Mesenchymal stem cell (in vitro differentiated cells and primary cell): ENCODE data around the gene CBY1.

ENCODE experiments used
- DNase-seq: peaks from one replicate; pipeline ENCODE4 v3.0.0-alpha.2; 2013
- H2AFZ ChIP-seq: one replicate; pipeline ENCODE4 v1.6.1; 2013; ENCODE audit warnings: low read depth, mild to moderate bottlenecking, control low read depth, inconsistent platforms, low read length, moderate library complexity
- H2AK5ac ChIP-seq: 2 replicates; pipeline ENCODE4 v1.6.1; 2013; ENCODE audit warnings: low read length, moderate library complexity, mild to moderate bottlenecking, inconsistent platforms; ENCODE audit not compliant: severe bottlenecking
- H2BK120ac ChIP-seq: one replicate; pipeline ENCODE4 v1.6.1; 2013; ENCODE audit warnings: low read depth, mild to moderate bottlenecking, inconsistent platforms, low read length, moderate library complexity
- H2BK12ac ChIP-seq, 2 experiments: one replicate each; pipeline ENCODE4 v1.6.1; 2013; ENCODE audit warnings: inconsistent platforms in 2 of 2, low read length in 2 of 2, mild to moderate bottlenecking in 2 of 2, moderate library complexity in 2 of 2, control low read depth in 1 of 2
- H2BK15ac ChIP-seq: one replicate; pipeline ENCODE4 v1.6.1; 2013; ENCODE audit warnings: mild to moderate bottlenecking, low read depth, inconsistent platforms; ENCODE audit not compliant: poor library complexity, severe bottlenecking
- H2BK5ac ChIP-seq: 2 replicates; pipeline ENCODE4 v1.6.1; 2013; ENCODE audit warnings: low read depth, mild to moderate bottlenecking, low read length, control low read depth, inconsistent platforms; ENCODE audit not compliant: poor library complexity, severe bottlenecking
- H3K14ac ChIP-seq, 2 experiments: one replicate each; pipeline ENCODE4 v1.6.1; 2013; ENCODE audit warnings: inconsistent platforms in 2 of 2, low read length in 2 of 2, control low read depth in 1 of 2, mild to moderate bottlenecking in 1 of 2, moderate library complexity in 1 of 2
- H3K18ac ChIP-seq, 2 experiments: one replicate each; pipeline ENCODE4 v1.6.1; 2013; ENCODE audit warnings: inconsistent platforms in 2 of 2, low read length in 2 of 2, control low read depth in 1 of 2, low read depth in 1 of 2, mild to moderate bottlenecking in 1 of 2
- H3K23ac ChIP-seq, 2 experiments: one replicate each; pipeline ENCODE4 v1.6.1; 2013; ENCODE audit warnings: inconsistent platforms in 2 of 2, low read length in 2 of 2, mild to moderate bottlenecking in 2 of 2, moderate library complexity in 2 of 2, control low read depth in 1 of 2
- H3K27ac ChIP-seq: 2 replicates; pipeline ENCODE4 v1.5.1; 2013; ENCODE audit warnings: mild to moderate bottlenecking, moderate library complexity, low read length, control low read depth, inconsistent platforms; ENCODE audit not compliant: poor library complexity, severe bottlenecking
- H3K27me3 ChIP-seq, 2 experiments: 2 replicates each; pipeline versions ENCODE4 v1.6.1 to v1.7.0; 2013; ENCODE audit warnings: low read length in 2 of 2, mild to moderate bottlenecking in 2 of 2, moderate library complexity in 2 of 2, control low read depth in 1 of 2, inconsistent platforms in 1 of 2; ENCODE audit not compliant: control insufficient read depth in 1 of 2, insufficient read depth in 1 of 2
- H3K36me3 ChIP-seq, 2 experiments: 2 replicates each; pipeline versions ENCODE4 v1.6.1 to v1.7.0; 2013; ENCODE audit warnings: low read length in 2 of 2, control low read depth in 1 of 2, inconsistent platforms in 1 of 2, low read depth in 1 of 2, mild to moderate bottlenecking in 1 of 2; ENCODE audit not compliant: insufficient read depth in 2 of 2, control insufficient read depth in 1 of 2
- H3K4ac ChIP-seq, 2 experiments: one replicate each; pipeline ENCODE4 v1.6.1; 2013; ENCODE audit warnings: inconsistent platforms in 2 of 2, low read length in 2 of 2, mild to moderate bottlenecking in 2 of 2, moderate library complexity in 2 of 2, control low read depth in 1 of 2, low read depth in 1 of 2
- H3K4me1 ChIP-seq: 2 replicates; pipeline ENCODE4 v1.6.1; 2013; ENCODE audit warnings: low read depth, low read length, control low read depth; ENCODE audit not compliant: control insufficient read depth, insufficient read depth
- H3K4me2 ChIP-seq: 2 replicates; pipeline ENCODE4 v1.6.1; 2013; ENCODE audit warnings: low read length, mild to moderate bottlenecking, inconsistent platforms; ENCODE audit not compliant: poor library complexity, severe bottlenecking
- H3K4me3 ChIP-seq, 2 experiments: 2 replicates each; pipeline versions ENCODE4 v1.5.1 to v1.7.0; 2013; ENCODE audit warnings: low read length in 2 of 2, mild to moderate bottlenecking in 2 of 2, control low read depth in 1 of 2, low read depth in 1 of 2; ENCODE audit not compliant: insufficient read depth in 1 of 2
- H3K79me1 ChIP-seq: replicated peaks from 2 replicates; pipeline ENCODE4 v1.6.1; 2013; ENCODE audit warnings: mild to moderate bottlenecking, control low read depth, low read length, inconsistent platforms; ENCODE audit not compliant: poor library complexity, severe bottlenecking
- H3K9ac ChIP-seq: 2 replicates; pipeline ENCODE4 v1.7.0; 2013; ENCODE audit warnings: mild to moderate bottlenecking, low read length, moderate library complexity
- H3K9me3 ChIP-seq: 2 replicates; pipeline ENCODE4 v1.7.0; 2013; ENCODE audit warnings: mild to moderate bottlenecking, low read length; ENCODE audit not compliant: control insufficient read depth
- H4K8ac ChIP-seq: one replicate; pipeline ENCODE4 v1.6.1; 2013; ENCODE audit warnings: inconsistent platforms, mild to moderate bottlenecking, low read length, moderate library complexity
- H4K91ac ChIP-seq: one replicate; pipeline ENCODE4 v1.6.1; 2013; ENCODE audit warnings: mild to moderate bottlenecking, low read length, inconsistent platforms
- WGBS: methylation state at CpG from one replicate; pipeline ENCODE4 v1.1.7; 2013; ENCODE audit warnings: mixed read lengths; 5-methylcytosine and 5-hydroxymethylcytosine counted together

The CBY1 gene

GRCh38 chr22:38611559-38611958 lies 44.9 kb upstream of the CBY1 start:
- Histone ChIP-seq H3K36me3 (peaks cover 5 to 16% of the 10 kb centered on the region in 2 experiments), H3K14ac (no peak overlapping the region), H3K4ac (no peak overlapping the region), H3K9me3 (no peaks in the 10 kb centered on the region), H4K8ac (no peak overlapping the region), H2BK120ac (no peak overlapping the region), H3K79me1 (no peaks in the 10 kb centered on the region), H3K4me3 (no peak overlapping the region), H2BK12ac (no peak overlapping the region), H2BK5ac (no peak overlapping the region), H3K9ac (no peak overlapping the region), H3K27ac (no peak overlapping the region), H3K4me2 (no peak overlapping the region), H2BK15ac (no peak overlapping the region), H3K23ac (no peak overlapping the region), H2AFZ (no peak overlapping the region), H3K27me3 (no peaks in the 10 kb centered on the region), H3K4me1 (peaks cover 4% of the 10 kb centered on the region), H4K91ac (no peak overlapping the region), H2AK5ac (no peak overlapping the region), H3K18ac (no peak overlapping the region)
- DNase-seq, result no peak
- 98% methylated on average over 5 of the region's 5 CpGs for WGBS

- no peak overlapping the region for H4K91ac ChIP-seq
- no peak overlapping the region for H3K18ac ChIP-seq
- H3K4ac ChIP-seq, result no peak overlapping the region
- no peak overlapping the region for H3K23ac ChIP-seq
- H3K4me1 ChIP-seq, result peaks cover 4% of the 10 kb centered on the region
- H3K79me1 ChIP-seq, result no peaks in the 10 kb centered on the region
- H3K27ac ChIP-seq, result no peak overlapping the region
- DNase-seq, result no peak
- no peak overlapping the region for H2BK5ac ChIP-seq
- no peaks in the 10 kb centered on the region for H3K27me3 ChIP-seq
- no peak overlapping the region for H3K9ac ChIP-seq
- no peak overlapping the region for H2AK5ac ChIP-seq
- H2BK120ac ChIP-seq, result no peak overlapping the region
- no peak overlapping the region for H3K4me2 ChIP-seq
- WGBS, result 98% methylated on average over 5 of the region's 5 CpGs
- no peak overlapping the region for H2BK12ac ChIP-seq
- no peak overlapping the region for H4K8ac ChIP-seq
- H3K14ac ChIP-seq, result no peak overlapping the region
- H3K4me3 ChIP-seq, result no peak overlapping the region
- H3K36me3 ChIP-seq, result peaks cover 6 to 23% of the 10 kb centered on the region in 2 experiments
- H2BK15ac ChIP-seq, result no peak overlapping the region
- no peaks in the 10 kb centered on the region for H3K9me3 ChIP-seq
- H2AFZ ChIP-seq, result no peak overlapping the region
Observed at GRCh38 chr22:38612217-38613006, 44.0 kb upstream of the CBY1 start.

GRCh38 chr22:38613588-38613987 lies 42.9 kb upstream of the CBY1 start:
- H3K18ac ChIP-seq, result no peak overlapping the region
- H3K23ac ChIP-seq, result no peak overlapping the region
- no peak overlapping the region for H3K9ac ChIP-seq
- H2BK15ac ChIP-seq, result no peak overlapping the region
- no peak overlapping the region for H3K4me2 ChIP-seq
- peaks cover 4% of the 10 kb centered on the region for H3K4me1 ChIP-seq
- H3K14ac ChIP-seq, result no peak overlapping the region
- DNase-seq, result no peak
- no peak overlapping the region for H3K4me3 ChIP-seq
- no peak overlapping the region for H2AFZ ChIP-seq
- H2BK12ac ChIP-seq, result no peak overlapping the region
- H2BK120ac ChIP-seq, result no peak overlapping the region
- H3K36me3 ChIP-seq, result peaks cover 17 to 26% of the 10 kb centered on the region in 2 experiments
- peaks cover 6% of the 10 kb centered on the region for H3K9me3 ChIP-seq
- H2BK5ac ChIP-seq, result no peak overlapping the region
- no peak overlapping the region for H4K91ac ChIP-seq
- H4K8ac ChIP-seq, result no peak overlapping the region
- H3K27me3 ChIP-seq, result no peaks in the 10 kb centered on the region
- no peak overlapping the region for H3K27ac ChIP-seq
- no peaks in the 10 kb centered on the region for H3K79me1 ChIP-seq
- H3K4ac ChIP-seq, result no peak overlapping the region
- H2AK5ac ChIP-seq, result no peak overlapping the region
- WGBS, result 97% methylated on average over 4 of the region's 4 CpGs

- H3K4me3 ChIP-seq, result no peak overlapping the region
- no peak overlapping the region for H2BK15ac ChIP-seq
- no peak overlapping the region for H3K27ac ChIP-seq
- no peak overlapping the region for H4K91ac ChIP-seq
- no peak overlapping the region for H3K23ac ChIP-seq
- no peak overlapping the region for H4K8ac ChIP-seq
- no peak overlapping the region for H2BK120ac ChIP-seq
- no peak overlapping the region for H2BK5ac ChIP-seq
- DNase-seq, result peak; percentile 32
- no peak overlapping the region for H2AK5ac ChIP-seq
- peaks cover 4% of the 10 kb centered on the region for H3K4me1 ChIP-seq
- 70% methylated on average over 3 of the region's 4 CpGs for WGBS
- H2BK12ac ChIP-seq, result no peak overlapping the region
- no peak overlapping the region for H3K9ac ChIP-seq
- H3K79me1 ChIP-seq, result no peaks in the 10 kb centered on the region
- H3K9me3 ChIP-seq, result peaks cover 7% of the 10 kb centered on the region
- H2AFZ ChIP-seq, result no peak overlapping the region
- no peak overlapping the region for H3K4me2 ChIP-seq
- H3K18ac ChIP-seq, result no peak overlapping the region
- no peak overlapping the region for H3K4ac ChIP-seq
- H3K27me3 ChIP-seq, result no peaks in the 10 kb centered on the region
- H3K36me3 ChIP-seq, result peaks cover 23 to 33% of the 10 kb centered on the region in 2 experiments
- H3K14ac ChIP-seq, result no peak overlapping the region
Observed at GRCh38 chr22:38614332-38615063, 41.9 kb upstream of the CBY1 start.
